NCI-H748 (cell line): ENCODE results near the gene FOXK2.
"Not testable (repeated sequence)": the region's sequence is repeated elsewhere in the genome, so short reads cannot be mapped to it uniquely, and the experiment has no call there.

Source experiments
- DNase-seq: peaks from one replicate; lab custom pipeline; 2025; ENCODE audit not compliant: unreplicated experiment; lab: John Stamatoyannopoulos, UW

Gene FOXK2

DNA sequence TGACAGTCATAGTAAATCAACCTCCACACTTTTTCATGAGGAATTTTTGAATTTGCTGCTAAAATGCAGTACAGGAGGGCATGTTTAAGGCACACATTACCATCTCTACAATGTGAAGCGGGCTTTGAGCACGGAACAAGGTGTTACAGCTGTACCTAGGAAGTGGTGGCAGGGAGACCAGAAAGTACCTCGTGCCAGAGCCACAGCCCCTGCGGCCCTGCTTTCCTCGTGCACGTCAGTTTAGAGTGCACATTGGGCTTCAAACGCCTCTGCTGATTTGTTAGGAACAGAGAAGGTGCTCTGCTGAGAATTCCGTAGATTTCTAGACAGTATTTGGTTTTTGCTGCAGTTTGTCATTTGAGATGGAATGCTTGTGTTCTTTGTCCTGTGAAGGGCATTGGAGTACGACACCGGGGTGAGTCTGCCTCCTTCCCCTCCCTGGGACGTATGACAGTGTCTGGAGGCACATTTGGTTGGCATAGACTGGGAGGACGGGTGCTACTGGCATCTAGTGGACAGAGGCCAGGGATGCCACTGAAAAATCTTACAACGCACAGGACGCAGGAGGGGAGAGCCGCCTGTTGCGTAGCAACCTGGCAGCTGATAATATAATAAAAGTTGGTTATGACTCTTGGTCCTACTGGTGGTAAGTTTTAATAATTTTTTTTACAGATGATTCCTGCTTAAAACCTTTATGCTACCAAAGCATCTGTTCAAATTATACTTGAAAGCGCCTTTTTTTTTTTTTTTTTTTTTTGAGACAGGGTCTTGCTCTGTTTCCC, 9.1 kb downstream of the FOXK2 start:
- DNase-seq, result peak; percentile 44

- no peak for DNase-seq
Measured at GRCh38 chr17:82529914-82530300, 10.4 kb downstream of the FOXK2 start.

GRCh38 chr17:82531431-82531881, 11.9 kb downstream of the FOXK2 start:
- no peak for DNase-seq

- no peak for DNase-seq
Measured at GRCh38 chr17:82534401-82534812, 14.9 kb downstream of the FOXK2 start.

DNA sequence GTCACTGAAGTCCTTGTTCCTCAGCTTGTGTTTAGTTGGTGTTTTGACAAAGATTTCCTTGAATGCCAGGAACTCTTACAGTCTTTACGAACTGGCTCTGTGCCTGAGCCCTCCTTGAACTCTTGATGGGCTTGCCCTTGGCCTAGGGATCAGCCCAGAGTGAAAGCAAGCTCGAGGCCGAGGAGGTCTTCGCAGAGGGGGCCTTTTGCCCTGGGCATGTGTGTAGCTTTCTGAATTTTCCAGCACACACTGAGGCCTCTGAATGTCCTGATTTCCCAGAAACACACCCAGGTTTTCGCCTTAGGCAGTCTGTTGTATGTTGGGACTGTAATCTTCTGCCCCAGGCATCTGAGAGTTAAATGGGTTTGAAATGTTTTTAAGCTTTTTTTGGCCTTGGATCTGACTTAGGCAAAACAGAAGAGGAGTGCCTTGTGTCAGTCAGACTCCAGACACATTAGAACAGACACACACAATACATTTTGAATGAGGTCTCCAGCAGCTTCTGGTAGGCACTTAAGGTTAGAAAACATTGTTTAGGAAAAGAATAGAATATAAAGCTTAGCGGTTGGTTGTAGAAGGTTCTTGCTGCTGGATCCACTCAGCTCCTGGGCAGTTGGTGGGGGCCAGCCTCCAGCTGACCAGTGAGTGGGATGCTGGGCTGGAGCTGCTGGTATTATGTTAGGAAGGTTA, 17.1 kb downstream of the FOXK2 start:
- DNase-seq, result no peak

DNA sequence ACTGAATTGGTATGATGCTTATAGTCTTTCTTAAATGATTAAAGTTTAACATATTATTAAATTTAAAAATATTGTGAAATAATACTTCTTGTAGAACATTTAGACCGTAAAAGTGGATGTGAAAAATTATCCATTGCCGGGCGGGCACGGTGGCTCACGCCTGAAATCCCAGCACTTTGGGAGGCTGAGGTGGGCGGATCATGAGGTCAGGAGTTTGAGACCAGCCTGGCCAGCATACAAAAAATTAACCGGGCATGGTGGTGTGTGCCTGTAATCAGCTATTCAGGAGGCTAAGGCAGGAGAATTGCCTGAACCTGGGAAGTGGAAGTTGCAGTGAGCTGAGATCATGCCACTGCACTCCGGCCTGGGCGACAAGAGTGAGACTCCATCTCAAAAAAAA, 17.7 kb downstream of the FOXK2 start:
- DNase-seq, result not testable (repeated sequence)

DNA sequence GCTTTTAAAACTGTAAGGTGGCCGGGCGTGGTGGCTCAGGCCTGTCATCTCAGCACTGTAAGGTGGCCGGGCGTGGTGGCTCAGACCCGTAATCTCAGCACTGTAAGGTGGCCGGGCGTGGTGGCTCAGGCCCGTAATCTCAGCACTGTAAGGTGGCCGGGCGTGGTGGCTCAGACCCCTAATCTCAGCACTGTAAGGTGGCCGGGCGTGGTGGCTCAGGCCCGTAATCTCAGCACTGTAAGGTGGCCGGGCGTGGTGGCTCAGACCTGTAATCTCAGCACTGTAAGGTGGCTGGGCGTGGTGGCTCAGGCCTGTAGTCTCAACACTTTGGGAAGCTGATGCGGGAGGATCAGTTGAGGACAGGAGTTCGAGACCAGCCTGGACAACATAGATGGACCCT, 19.5 kb downstream of the FOXK2 start:
- not testable (repeated sequence) for DNase-seq

DNA sequence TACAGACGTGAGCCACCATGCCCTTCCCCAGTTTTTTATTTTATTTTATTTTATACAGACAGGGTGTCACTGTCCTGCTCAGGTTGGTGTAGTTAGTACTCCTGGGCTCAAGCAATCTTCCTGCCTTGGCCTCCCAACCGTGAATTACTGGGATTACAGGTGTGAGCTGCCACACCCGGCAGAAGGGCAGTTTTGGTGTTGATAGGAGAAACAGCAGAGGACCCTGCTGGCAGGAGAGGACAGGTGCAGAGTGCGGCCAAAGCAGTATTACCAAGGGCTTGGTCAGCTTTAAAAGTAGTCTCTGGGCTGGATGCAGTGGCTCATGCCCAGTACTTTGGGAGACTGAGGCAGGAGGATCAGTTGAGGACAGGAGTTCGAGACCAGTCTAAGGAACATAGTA, 22.9 kb downstream of the FOXK2 start:
- DNase-seq, result no peak

GRCh38 chr17:82544431-82545070, 25.0 kb downstream of the FOXK2 start:
- DNase-seq, result no peak

- DNase-seq, result no peak
Measured at GRCh38 chr17:82545071-82545462, 25.5 kb downstream of the FOXK2 start.

GRCh38 chr17:82547981-82548380, 28.4 kb downstream of the FOXK2 start:
- no peak for DNase-seq

DNA sequence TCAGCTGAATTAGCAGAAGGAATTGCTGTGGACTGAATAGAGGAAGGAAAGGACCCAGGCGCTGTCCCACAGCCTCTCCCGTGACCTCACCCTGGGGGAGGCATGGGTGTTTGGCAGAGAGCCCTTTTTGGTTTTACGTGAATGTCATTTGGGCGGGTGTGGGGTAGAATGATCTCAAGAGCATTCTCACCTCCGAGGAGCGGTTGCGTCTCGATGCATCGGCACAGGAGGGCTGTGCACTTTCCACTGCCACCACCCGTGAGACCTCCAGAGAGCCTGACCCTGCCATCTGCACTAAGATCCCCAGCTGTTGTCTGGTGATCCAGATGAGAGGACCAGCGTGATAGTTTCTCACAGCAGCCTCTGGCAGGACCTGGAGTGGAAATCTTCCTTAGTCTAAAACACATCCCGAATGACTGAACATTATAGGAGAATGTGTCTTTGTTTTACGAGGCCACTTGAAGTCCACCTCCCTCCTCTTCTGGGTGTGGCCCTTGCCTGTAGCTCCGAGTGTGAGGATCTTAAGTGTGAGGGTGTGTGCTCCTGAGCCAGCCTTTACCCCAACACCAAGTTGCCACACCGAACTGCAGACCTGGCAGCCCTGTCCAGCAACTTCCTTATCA, 29.3 kb downstream of the FOXK2 start:
- no peak for DNase-seq

DNA sequence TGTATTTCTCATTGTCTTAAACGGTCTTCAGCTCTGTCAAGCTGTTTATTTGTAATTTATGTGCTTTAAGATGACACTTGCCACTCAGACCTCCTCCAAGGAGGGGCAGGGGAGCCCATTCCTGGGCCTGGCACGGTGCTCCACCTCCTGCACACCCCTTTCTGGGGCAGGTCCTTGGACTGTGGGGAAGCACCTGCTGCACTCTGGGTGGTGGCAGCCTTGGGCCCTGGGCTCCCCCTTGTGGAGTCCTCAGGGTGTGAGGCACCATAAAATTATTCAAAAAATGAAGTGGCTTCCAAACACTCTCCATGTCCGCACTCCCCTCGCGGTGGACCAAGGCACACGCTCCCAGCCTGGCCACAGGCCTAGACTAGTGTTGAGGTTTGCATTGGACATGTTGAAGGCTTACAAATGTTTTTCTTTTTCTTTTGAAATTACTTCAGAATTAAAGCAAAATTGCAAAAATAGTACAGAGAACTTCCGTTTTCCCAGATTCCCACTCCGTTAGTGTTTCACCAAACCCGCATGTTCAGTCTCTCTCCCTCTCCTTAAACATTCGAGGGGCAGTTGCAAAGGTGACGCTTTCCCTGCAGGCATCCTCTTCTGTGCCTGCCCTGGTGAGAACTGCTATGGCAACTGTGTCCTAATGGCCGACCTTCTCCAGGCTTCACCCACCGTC, 32.4 kb downstream of the FOXK2 start:
- DNase-seq, result peak; percentile 52

- DNase-seq, result no peak
Measured at GRCh38 chr17:82552580-82552979, 33.0 kb downstream of the FOXK2 start.

GRCh38 chr17:82553210-82553930, 33.8 kb downstream of the FOXK2 start:
- DNase-seq, result no peak

GRCh38 chr17:82557510-82557909, 38.0 kb downstream of the FOXK2 start:
- DNase-seq, result not testable (repeated sequence)

GRCh38 chr17:82559566-82560251, 40.2 kb downstream of the FOXK2 start:
- DNase-seq, result peak; percentile 94

DNA sequence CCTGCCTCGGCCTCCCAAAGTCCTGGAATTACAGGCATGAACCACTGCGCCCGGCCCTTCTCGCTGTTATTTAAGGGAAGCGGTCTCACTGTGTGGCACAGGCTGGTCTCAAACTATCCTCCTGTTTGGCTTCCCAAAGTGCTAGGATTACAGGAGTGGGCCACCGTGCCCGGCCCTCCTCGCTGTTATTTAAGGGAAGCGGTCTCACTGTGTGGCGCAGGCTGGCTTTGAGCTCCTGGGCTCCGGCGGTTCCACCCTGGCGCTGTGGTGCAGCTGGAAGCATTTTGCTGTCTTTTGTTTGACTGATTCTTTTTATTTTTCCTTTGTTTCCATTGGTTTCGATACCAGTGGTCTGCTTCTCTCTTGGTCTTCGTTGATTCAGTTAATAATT, 40.7 kb downstream of the FOXK2 start:
- peak; percentile 52 for DNase-seq

GRCh38 chr17:82560802-82561428, 41.4 kb downstream of the FOXK2 start:
- no peak for DNase-seq
